HUES6 (cell line): ENCODE results near the gene PNMA1.

ENCODE experiments used
- H3K27ac ChIP-seq: 2 replicates; pipeline ENCODE4 v1.7.0; 2013; ENCODE audit warnings: low read depth, mild to moderate bottlenecking, low read length, inconsistent platforms
- H3K27me3 ChIP-seq: 2 replicates; pipeline ENCODE4 v1.6.1; 2013; ENCODE audit warnings: low read length; ENCODE audit not compliant: control insufficient read depth, insufficient read depth
- H3K36me3 ChIP-seq: 2 replicates; pipeline ENCODE4 v1.6.1; 2013; ENCODE audit warnings: low read length; ENCODE audit not compliant: control insufficient read depth, insufficient read depth
- H3K4me1 ChIP-seq: 2 replicates; pipeline ENCODE4 v1.6.1; 2013; ENCODE audit warnings: low read length; ENCODE audit not compliant: control insufficient read depth, insufficient read depth
- H3K4me3 ChIP-seq: 2 replicates; pipeline ENCODE4 v1.5.1; 2013; ENCODE audit warnings: low read depth, low read length
- H3K9ac ChIP-seq: one replicate; pipeline ENCODE4 v1.6.1; 2013; ENCODE audit warnings: mild to moderate bottlenecking, low read length
- H3K9me3 ChIP-seq: 2 replicates; pipeline ENCODE4 v1.6.1; 2013; ENCODE audit warnings: low read depth, low read length; ENCODE audit not compliant: control insufficient read depth, insufficient read depth

Gene PNMA1

GRCh38 chr14:73747379-73748211 lies 33.4 kb upstream of the PNMA1 start:
- no peak overlapping the region for H3K27ac ChIP-seq
- H3K36me3 ChIP-seq, result no peaks in the 10 kb centered on the region
- no peak overlapping the region for H3K9ac ChIP-seq
- H3K9me3 ChIP-seq, result no peaks in the 10 kb centered on the region
- peaks cover 68% of the 10 kb centered on the region for H3K4me1 ChIP-seq
- H3K27me3 ChIP-seq, result no peaks in the 10 kb centered on the region
- no peak overlapping the region for H3K4me3 ChIP-seq

DNA sequence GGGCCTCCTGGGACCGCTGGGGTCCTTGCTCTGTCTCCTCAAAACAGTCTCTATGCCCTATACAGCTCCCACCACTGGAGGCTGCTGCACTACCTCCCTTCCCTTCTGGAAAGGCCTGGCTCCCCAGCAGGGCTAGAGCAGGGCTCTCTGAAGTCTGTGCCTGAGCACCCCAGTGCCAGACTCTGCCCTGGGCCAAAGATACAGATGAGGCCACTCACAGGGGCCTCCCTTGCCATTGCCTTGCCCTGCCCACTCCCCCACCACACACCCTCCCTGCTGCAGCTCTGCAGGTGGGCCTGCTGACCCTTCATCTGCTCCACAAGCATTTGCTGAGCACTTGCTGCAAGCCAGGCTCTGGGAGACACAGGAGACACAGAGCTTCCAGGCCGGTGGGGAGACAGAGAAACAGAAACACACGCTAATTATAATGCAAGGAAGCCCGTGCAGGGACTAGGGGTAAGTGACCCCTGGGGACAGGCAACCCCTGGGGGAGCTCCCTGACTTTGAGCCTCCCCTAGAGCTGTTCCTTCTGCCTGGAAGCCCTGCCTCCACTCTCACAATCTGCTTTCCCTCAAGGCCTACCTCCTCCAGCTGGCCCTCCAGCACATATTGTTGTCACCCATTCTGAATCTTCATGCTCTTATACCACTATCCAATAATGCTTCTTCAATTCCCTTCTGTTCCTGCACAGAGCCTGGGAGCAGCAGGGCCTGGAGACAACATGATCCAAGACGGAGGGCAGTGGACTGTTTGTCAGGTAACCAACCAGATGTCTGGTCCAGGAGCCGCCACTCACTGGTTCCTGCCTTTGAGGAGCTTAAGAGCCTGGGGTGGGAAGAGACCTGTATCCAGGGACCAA lies 32.6 kb upstream of the PNMA1 start:
- no peaks in the 10 kb centered on the region for H3K27me3 ChIP-seq
- no peak overlapping the region for H3K4me3 ChIP-seq
- no peak overlapping the region for H3K9ac ChIP-seq
- no peak overlapping the region for H3K27ac ChIP-seq
- H3K36me3 ChIP-seq, result no peaks in the 10 kb centered on the region
- no peaks in the 10 kb centered on the region for H3K9me3 ChIP-seq
- H3K4me1 ChIP-seq, result peaks cover 72% of the 10 kb centered on the region

DNA sequence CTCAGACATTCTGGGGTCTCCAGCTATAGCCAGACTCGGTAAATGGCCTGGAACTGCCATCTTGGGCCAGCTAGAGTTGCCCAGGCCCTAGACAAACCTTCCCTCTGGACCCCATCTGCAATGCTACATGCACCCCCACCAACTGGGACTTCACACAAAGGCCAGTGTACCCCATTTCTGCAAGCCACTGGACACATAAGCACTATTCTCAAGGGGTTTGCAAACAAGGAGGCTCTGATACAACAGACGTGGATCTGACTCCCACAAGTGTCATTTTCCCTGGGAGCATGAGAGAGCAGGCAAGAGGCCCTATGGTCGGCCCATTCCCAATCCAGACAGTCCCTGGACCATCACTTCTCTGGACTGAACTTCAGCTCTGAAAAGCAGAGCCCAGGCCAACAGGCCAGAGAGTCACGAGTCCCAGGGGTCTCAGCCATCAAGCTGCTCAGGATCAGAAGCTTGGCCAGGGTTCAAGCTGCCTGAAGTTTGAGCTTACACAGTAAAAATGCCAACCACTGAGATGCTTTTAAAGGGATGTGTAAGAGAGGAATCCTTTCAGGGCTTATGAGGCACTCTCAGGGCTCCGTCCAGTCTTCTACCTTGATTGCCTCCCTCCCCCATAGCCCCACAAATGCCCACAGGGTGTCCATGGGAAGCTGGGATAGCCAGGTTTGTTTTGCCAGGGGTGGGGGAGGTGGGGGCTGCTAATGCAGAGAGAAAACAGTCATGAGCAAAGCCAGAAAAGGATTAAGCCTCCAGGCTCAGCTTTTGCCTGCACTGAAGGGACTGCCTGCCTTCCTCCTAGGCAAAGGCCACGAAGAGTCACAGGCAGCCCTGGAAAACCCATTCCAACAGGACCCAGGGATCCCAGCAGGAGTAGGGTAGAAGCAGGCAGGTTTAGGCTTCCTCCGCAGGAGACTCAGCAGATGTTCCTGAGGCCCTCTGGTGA lies 31.7 kb upstream of the PNMA1 start:
- H3K4me3 ChIP-seq, result no peak overlapping the region
- peaks cover 76% of the 10 kb centered on the region for H3K4me1 ChIP-seq
- no peaks in the 10 kb centered on the region for H3K36me3 ChIP-seq
- H3K27me3 ChIP-seq, result no peaks in the 10 kb centered on the region
- H3K27ac ChIP-seq, result no peak overlapping the region
- H3K9ac ChIP-seq, result no peak overlapping the region
- H3K9me3 ChIP-seq, result no peaks in the 10 kb centered on the region

DNA sequence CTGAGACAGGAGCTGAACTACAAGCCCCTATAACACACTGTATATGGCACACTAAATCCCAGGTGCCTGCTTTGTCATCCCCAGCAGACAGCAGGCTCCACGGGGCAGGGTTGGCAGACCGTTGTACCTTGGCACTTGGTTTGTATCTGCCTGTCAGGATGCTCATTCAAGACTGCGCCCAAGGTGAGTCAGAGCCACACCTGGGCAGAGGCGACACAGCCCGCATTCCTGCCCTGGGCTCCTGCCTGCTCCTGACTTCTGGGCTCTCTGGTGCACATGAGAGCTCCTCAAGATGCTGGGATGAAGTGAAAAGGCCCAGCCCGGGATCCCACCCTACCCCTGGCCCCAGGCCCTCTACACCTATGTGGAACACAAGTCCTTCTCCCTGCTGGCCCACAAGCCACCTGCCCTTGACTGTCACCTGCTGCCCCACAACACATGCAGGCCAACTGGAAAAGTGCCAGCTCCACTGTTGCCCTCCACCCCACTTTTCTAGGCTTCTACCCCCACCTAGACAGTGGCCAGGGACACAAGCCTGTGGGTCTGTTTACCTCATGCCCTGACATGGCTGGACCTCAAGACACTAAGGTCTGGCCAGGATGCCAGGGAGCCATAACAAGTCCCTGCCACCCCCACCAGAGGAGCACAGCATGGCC lies 30.8 kb upstream of the PNMA1 start:
- H3K4me1 ChIP-seq, result peaks cover 76% of the 10 kb centered on the region
- H3K4me3 ChIP-seq, result no peak overlapping the region
- H3K36me3 ChIP-seq, result no peaks in the 10 kb centered on the region
- no peak overlapping the region for H3K9ac ChIP-seq
- H3K27me3 ChIP-seq, result no peaks in the 10 kb centered on the region
- no peak overlapping the region for H3K27ac ChIP-seq
- H3K9me3 ChIP-seq, result no peaks in the 10 kb centered on the region

- peaks cover 5% of the 10 kb centered on the region; the same call in 1 of the 2 replicates for H3K36me3 ChIP-seq
- no peak overlapping the region for H3K27ac ChIP-seq
- H3K27me3 ChIP-seq, result no peaks in the 10 kb centered on the region
- H3K9me3 ChIP-seq, result no peaks in the 10 kb centered on the region
- peaks cover 75% of the 10 kb centered on the region for H3K4me1 ChIP-seq
- peak overlapping the region; percentile 25 for H3K9ac ChIP-seq
- H3K4me3 ChIP-seq, result no peak overlapping the region
These were observed 30.1 kb upstream of the PNMA1 start for GRCh38 chr14:73744175-73744867.

GRCh38 chr14:73743431-73743931 lies 29.3 kb upstream of the PNMA1 start:
- Histone ChIP-seq H3K27me3 (no peaks in the 10 kb centered on the region), H3K9ac (no peak overlapping the region), H3K27ac (no peak overlapping the region), H3K36me3 (peaks cover 11% of the 10 kb centered on the region), H3K4me3 (no peak overlapping the region), H3K4me1 (peaks cover 75% of the 10 kb centered on the region), H3K9me3 (no peaks in the 10 kb centered on the region)

- no peak overlapping the region; the same call in 1 of the 2 replicates for H3K27ac ChIP-seq
- H3K36me3 ChIP-seq, result peaks cover 14% of the 10 kb centered on the region
- no peaks in the 10 kb centered on the region for H3K27me3 ChIP-seq
- no peak overlapping the region for H3K9ac ChIP-seq
- no peaks in the 10 kb centered on the region for H3K9me3 ChIP-seq
- peaks cover 73% of the 10 kb centered on the region for H3K4me1 ChIP-seq
- H3K4me3 ChIP-seq, result no peak overlapping the region
These were observed 28.5 kb upstream of the PNMA1 start for GRCh38 chr14:73742520-73743238.

- H3K4me1 ChIP-seq, result peaks cover 66% of the 10 kb centered on the region
- peak overlapping the region; percentile 56 for H3K9ac ChIP-seq
- peak overlapping the region; percentile 32; the same call in 1 of the 2 replicates for H3K27ac ChIP-seq
- H3K4me3 ChIP-seq, result peak overlapping the region; percentile 38
- H3K9me3 ChIP-seq, result no peaks in the 10 kb centered on the region
- H3K27me3 ChIP-seq, result no peaks in the 10 kb centered on the region
- H3K36me3 ChIP-seq, result peaks cover 17% of the 10 kb centered on the region
These were observed 27.8 kb upstream of the PNMA1 start for GRCh38 chr14:73741876-73742519.

- peak overlapping the region; percentile 56 for H3K9ac ChIP-seq
- peaks cover 23% of the 10 kb centered on the region for H3K36me3 ChIP-seq
- H3K9me3 ChIP-seq, result no peaks in the 10 kb centered on the region
- peak overlapping the region; percentile 38 for H3K4me3 ChIP-seq
- H3K27me3 ChIP-seq, result no peaks in the 10 kb centered on the region
- peak overlapping the region; percentile 32; the same call in 1 of the 2 replicates for H3K27ac ChIP-seq
- peaks cover 60% of the 10 kb centered on the region for H3K4me1 ChIP-seq
These were observed 27.2 kb upstream of the PNMA1 start for GRCh38 chr14:73741386-73741875.
